CD4-positive, alpha-beta T cell treated with Interleukin-21 for 1 hour (primary cell): ENCODE data around the gene PRELID2.

Source experiments
- DNase-seq: peaks from one replicate; pipeline ENCODE4 v3.0.0-alpha.2; 2020

PRELID2 gene

GRCh38 chr5:145793574-145793973 lies 41.6 kb downstream of the PRELID2 start:
- no peak for DNase-seq

GRCh38 chr5:145792840-145793239 lies 42.3 kb downstream of the PRELID2 start:
- DNase-seq = no peak

GRCh38 chr5:145791866-145792265 lies 43.3 kb downstream of the PRELID2 start:
- DNase-seq = no peak

GRCh38 chr5:145787996-145788395 lies 47.1 kb downstream of the PRELID2 start:
- DNase-seq = no peak

GRCh38 chr5:145787507-145787906 lies 47.6 kb downstream of the PRELID2 start:
- DNase-seq = no peak

GRCh38 chr5:145787001-145787400 lies 48.1 kb downstream of the PRELID2 start:
- no peak for DNase-seq

- DNase-seq = no peak
Measured at GRCh38 chr5:145780982-145781381, 54.2 kb downstream of the PRELID2 start.

- no peak for DNase-seq
Measured at GRCh38 chr5:145778144-145778900, 56.8 kb downstream of the PRELID2 start.

GRCh38 chr5:145777445-145778063 lies 57.6 kb downstream of the PRELID2 start:
- DNase-seq = no peak

- no peak for DNase-seq
Measured at GRCh38 chr5:145776886-145777285, 58.3 kb downstream of the PRELID2 start.

GRCh38 chr5:145775893-145776444 lies 59.2 kb downstream of the PRELID2 start:
- DNase-seq = no peak

- DNase-seq = no peak
Measured at GRCh38 chr5:145775411-145775810, 59.7 kb downstream of the PRELID2 start.

GRCh38 chr5:145774442-145774841 lies 60.7 kb downstream of the PRELID2 start:
- no peak for DNase-seq

- DNase-seq = no peak
Measured at GRCh38 chr5:145772466-145772865, 62.7 kb downstream of the PRELID2 start.

GRCh38 chr5:145768863-145769262 lies 66.3 kb downstream of the PRELID2 start:
- DNase-seq = no peak

- no peak for DNase-seq
Measured at GRCh38 chr5:145764325-145764724, 70.8 kb downstream of the PRELID2 start.

- DNase-seq = no peak
Measured at GRCh38 chr5:145762833-145763232, 72.3 kb downstream of the PRELID2 start.

- DNase-seq = no peak
Measured at GRCh38 chr5:145761254-145761653, 73.9 kb downstream of the PRELID2 start.

- DNase-seq = no peak
Measured at GRCh38 chr5:145760660-145761059, 74.5 kb downstream of the PRELID2 start.

- DNase-seq = no peak
Measured at GRCh38 chr5:145752947-145753346, 82.2 kb downstream of the PRELID2 start.

- no peak for DNase-seq
Measured at GRCh38 chr5:145752534-145752933, 82.6 kb downstream of the PRELID2 start.

- no peak for DNase-seq
Measured at GRCh38 chr5:145750199-145750598, 84.9 kb downstream of the PRELID2 start.

- no peak for DNase-seq
Measured at GRCh38 chr5:145743396-145744061, 91.6 kb downstream of the PRELID2 start.

- DNase-seq = no peak
Measured at GRCh38 chr5:145739843-145740242, 95.3 kb downstream of the PRELID2 start.
